Stimulated activated CD4-positive, alpha-beta T cell treated with anti-CD3 and anti-CD28 coated beads, Interleukin-4, amount 100 ng/mL, for 1 hour (primary cell): ENCODE measurements around the gene NUTM2D.
"Not testable (repeated sequence)": the region's sequence is repeated elsewhere in the genome, so short reads cannot be mapped to it uniquely, and the experiment has no call there.

ENCODE experiments used
- DNase-seq: peaks from one replicate; pipeline ENCODE4 v3.0.0-alpha.2; 2020

The NUTM2D gene, protein sequence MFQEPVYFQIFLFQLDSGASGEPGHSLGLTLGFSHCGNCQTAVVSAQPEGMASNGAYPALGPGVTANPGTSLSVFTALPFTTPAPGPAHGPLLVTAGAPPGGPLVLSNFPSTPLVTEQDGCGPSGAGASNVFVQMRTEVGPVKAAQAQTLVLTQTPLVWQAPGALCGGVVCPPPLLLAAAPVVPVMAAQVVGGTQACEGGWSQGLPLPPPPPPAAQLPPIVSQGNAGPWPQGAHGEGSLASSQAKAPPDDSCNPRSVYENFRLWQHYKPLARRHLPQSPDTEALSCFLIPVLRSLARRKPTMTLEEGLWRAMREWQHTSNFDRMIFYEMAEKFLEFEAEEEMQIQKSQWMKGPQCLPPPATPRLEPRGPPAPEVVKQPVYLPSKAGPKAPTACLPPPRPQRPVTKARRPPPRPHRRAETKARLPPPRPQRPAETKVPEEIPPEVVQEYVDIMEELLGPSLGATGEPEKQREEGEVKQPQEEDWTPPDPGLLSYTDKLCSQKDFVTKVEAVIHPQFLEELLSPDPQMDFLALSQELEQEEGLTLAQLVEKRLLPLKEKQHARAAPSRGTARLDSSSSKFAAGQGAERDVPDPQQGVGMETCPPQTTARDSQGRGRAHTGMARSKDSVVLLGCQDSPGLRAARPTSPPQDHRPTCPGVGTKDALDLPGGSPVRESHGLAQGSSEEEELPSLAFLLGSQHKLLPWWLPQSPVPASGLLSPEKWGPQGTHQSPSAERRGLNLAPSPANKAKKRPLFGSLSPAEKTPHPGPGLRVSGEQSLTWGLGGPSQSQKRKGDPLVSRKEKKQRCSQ

DNA sequence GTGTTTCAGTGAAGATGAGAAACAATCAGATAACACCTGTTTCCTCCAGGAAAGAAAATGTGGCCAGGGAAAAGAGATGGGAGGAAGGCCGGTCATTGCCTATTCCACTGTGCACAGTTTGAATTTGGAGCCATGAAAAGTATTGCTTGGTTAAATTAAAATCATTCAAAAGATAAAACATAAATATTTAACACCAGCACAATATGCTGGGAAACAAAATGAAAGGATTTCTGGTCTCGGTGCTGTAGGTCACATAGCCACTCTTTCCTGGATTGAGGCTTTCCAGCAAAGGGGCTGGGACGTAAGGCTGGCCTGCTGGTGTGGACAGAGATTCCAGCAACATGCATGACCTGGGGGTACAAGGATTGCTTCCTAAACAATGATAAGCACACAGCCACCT lies at the start of gene NUTM2D:
Gene NUTM2D, plus strand, starts transcription at position 301 of the 400 bp plus-strand sequence. CDS start 522 bp downstream, outside the sequence.
- DNase-seq: not testable (repeated sequence)

- DNase-seq: not testable (repeated sequence)
These were observed 48.8 kb upstream of the NUTM2D start for GRCh38 chr10:87308702-87309101.

DNA sequence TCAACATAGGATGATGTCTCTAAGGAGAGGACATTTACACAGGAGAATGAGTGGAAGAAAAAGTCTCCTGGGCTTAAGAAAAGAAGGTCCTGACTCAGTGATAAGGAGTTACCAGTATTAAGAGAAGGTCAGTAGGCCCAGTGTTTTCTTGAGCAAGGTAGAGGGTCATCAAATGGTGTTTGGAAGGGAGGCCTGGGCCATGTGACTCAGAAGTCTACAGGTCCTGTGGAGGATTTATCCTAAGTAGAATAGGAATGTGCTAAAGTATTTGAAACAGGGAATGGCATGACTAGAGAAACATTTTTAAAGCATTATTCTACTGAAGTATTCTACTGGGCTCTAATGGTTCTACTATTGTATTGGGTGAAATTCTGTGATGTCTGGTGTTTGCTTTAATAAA lies 47.9 kb upstream of the NUTM2D start:
- DNase-seq: not testable (repeated sequence)

DNA sequence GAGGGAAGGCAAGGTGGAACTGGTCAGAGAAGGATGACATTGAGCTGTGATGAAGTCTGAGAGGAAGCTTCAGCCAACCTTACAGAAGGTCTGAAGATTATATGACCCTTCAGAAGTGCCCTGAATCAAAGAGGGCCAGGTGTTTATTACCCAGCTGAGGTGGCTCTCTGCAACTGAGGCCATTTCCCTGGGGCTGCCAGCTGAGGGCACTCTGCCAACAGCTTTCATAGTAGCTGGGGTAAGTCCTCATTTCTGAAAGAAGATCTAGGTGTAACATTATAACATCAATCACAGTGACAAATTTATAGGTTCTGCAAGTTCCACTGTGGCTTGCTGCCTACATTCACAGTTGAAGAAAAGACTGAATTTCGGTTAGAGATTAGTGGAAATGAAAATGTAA lies 46.0 kb upstream of the NUTM2D start:
- not testable (repeated sequence) for DNase-seq

DNA sequence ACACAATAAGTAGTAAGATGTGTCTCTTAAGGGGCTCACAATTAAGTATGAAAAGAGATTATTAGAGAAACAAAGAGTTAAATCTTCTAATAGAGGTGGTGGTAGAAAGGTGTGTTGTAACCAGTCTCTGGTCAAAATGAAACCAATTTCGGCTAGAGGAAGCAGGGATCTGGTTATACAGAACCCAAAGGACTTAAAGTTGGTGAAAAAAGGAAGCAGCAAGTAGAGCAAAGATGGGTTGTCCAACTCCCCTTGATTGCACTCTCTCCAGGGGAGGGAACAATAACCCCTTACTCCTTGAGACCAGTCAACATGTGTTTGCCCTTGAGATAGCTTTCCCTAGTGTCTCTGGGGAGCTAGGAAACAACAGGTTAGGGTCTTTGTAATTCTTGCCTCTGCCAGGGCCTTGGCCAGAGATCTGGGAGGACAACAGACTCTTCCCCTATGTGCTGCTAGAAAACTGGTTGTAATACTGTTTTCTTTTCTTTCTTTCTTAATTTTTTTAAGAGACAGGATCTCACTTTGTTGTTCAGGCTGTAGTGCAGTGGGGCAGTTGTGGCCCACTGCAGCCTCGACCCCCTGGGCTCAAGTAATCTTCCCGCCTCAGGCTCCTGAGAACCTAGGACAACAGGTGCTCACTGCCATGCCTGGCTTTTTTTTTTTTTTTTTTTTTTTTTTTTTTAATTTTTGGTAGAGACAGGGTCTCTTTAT lies 43.7 kb upstream of the NUTM2D start:
- DNase-seq: not testable (repeated sequence)

- DNase-seq: not testable (repeated sequence)
These were observed 43.1 kb upstream of the NUTM2D start for GRCh38 chr10:87314360-87314973.

DNA sequence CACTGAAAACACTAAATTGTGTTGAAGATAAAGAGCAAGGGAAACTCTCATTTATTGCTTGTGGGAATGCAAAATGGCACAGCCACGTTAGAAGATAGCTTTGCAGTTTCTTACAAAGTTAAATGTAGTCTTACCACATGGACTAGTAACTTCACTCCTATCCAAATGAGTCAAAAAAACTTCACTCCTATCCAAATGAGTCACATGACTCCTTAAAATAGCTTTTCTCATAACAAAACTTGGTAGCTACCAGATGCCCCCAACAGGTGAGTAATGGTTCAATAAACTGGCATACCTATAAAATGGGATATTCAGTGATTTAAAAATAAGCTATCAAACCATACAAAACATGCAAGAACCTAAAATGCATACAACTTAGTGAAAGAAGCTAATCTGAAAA lies 36.0 kb upstream of the NUTM2D start:
- DNase-seq: not testable (repeated sequence)

- DNase-seq: not testable (repeated sequence)
These were observed 33.0 kb upstream of the NUTM2D start for GRCh38 chr10:87324559-87324958.

GRCh38 chr10:87327958-87328357 lies 29.6 kb upstream of the NUTM2D start:
- DNase-seq: not testable (repeated sequence)

GRCh38 chr10:87329131-87329530 lies 28.4 kb upstream of the NUTM2D start:
- not testable (repeated sequence) for DNase-seq

DNA sequence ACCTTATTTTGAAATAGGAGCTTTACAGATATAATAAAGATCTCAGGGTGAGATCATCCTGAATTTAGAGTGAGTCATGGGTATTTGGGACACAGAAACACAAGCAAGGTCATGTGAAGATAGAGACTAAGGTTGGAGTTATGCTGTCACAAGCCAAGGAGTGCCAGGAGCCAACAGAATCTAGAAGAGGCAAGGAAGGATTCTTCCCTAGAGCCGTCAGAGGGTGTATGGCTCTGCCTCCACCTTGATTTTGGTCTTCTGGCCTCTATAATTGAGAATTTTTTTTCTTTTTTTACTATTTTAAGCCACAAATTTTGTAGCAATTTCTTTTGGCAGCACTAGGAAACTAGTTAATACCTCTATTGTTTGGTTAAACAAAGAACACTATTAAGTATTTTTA lies 24.9 kb upstream of the NUTM2D start:
- not testable (repeated sequence) for DNase-seq

DNA sequence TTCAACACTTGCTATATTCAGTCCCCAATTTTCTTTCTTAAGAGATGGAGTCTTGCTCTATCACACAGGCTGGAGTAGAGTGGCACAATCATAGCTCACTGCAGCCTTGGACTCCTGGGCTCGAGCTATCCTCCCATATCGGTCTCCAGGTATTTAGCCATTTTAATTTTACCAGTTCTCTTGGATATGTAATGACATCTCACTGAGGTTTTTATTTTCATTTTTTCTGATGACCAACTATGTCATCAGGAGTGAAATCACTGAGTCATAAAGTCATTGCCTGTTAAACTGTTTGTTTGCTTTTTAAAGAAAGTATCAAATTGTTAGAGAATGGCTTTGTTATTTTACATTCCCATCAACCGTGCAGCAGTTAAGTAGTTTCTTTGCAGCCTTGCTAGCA lies 17.1 kb upstream of the NUTM2D start:
- DNase-seq: not testable (repeated sequence)

- DNase-seq: peak; percentile 8
These were observed 15.9 kb upstream of the NUTM2D start for GRCh38 chr10:87341546-87342142.

DNA sequence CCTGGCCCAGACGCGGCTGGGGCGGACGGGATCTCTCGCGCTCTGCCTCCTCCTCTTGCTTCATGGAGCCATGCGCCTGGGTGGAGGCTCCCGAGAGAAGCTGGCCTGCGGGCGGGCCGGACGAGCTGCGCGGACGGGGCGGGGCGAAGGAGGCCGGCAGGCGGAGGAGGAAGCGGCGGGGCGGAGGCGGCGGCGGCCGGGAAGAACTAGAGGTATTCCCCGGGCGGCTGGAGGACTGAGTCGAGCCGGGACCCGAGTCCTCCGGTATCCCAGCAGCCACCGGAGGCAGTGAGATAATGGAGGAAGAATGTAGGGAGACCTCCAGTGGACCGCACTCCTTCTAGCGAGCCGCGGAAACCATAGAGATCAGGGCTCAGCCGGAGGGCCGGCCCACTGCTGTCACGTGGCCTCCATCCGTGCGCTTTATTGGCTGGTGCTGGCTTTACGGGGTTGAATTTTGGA lies 15.3 kb upstream of the NUTM2D start:
- peak; percentile 77 for DNase-seq

DNA sequence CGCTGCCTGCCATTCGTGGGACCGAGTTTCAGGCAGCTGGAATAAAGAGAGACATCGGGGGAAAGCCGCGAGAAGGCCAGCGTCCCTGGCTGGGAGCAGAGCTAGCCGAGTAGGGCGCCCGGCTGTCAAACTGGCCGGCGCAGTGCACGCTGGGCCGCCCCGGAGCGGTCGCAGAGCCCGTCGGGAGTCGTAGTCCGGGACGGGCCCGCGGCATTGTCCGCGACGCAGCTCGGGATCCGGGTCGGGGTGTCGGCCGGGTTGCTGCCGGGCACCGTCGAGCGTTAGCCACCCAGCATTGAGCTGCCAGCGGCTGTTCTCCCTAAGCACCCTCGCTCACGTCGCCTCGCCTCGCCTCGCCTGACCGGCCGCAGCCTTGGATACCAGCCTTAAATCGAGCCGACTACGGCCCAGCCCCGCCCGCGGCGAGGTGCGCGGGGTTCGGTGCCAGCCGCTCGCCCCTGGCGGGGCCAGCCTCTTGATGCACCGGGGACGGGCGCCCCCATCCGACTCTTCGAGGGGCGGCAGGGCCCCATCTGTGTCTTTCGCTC lies 14.8 kb upstream of the NUTM2D start:
- peak; percentile 84 for DNase-seq

GRCh38 chr10:87345743-87346142 lies 11.8 kb upstream of the NUTM2D start:
- not testable (repeated sequence) for DNase-seq

DNA sequence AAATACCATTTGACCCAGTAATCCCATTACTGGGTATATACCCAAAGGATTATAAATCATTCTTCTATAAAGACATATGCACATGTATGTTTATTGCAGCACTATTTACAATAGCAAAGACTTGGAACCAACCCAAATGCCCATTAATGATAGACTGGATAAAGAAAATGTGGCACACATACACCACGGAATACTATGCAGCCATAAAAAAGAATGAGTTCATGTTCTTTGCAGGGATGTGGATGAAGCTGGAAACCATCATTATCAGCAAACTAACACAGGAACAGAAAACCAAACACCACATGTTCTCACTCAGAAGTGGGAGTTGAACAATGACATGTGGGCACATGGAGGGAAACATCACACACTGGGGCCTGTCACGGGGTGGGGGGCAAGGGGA lies 7.4 kb upstream of the NUTM2D start:
- not testable (repeated sequence) for DNase-seq

DNA sequence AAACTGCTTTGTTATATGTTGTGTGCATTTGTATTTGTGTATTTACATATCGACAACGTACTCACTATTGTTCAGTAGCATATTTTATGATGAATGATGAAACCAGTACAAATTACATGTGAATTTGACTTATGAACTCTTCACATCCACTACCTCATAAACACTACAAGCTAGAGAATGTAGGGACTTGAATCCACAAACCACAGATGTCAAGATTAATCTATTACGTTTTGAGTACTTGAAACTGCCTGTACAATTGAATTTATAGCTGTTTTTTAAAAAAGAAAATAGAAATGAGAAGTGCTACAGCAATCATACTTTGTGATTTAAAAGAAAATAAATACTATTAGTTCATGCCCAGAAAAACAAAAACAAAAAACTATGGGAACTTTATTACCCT lies 4.7 kb upstream of the NUTM2D start:
- not testable (repeated sequence) for DNase-seq

DNA sequence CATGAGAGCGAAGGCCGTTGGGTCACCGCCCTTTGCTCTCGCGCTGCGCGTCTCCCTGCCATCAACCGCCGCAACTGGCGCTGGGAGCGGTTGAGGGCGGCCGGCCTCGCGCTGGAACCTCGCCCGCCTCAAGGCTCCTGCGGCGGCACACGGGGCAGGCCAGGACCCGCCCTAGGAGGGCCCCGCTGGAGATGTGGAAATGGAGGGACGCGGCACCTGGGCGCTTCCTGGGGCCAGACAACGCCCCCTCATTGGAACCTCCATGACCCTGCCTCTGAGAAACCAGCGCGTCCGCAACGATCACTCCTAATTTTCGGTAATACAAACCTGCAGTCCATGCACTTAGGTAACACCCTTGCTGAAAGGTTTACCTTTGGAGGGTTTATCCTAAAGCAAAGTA lies 2.4 kb upstream of the NUTM2D start:
- not testable (repeated sequence) for DNase-seq

DNA sequence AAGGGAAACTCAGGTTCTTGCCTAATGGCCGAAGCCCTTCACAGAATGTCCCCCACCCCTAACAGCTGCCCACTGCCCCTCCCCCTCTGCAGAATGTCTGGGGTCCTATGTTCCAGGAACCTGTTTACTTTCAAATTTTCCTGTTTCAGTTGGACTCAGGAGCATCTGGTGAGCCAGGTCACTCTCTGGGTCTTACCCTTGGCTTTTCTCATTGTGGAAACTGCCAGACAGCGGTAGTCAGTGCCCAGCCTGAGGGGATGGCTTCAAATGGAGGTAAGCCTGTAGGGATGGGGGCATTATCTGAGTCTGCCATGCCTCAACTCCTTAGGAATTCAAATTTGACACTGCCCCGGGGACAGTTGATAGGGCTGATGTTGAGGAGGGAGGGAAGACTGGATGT lies 615 bp downstream of the NUTM2D start:
- DNase-seq: not testable (repeated sequence)

DNA sequence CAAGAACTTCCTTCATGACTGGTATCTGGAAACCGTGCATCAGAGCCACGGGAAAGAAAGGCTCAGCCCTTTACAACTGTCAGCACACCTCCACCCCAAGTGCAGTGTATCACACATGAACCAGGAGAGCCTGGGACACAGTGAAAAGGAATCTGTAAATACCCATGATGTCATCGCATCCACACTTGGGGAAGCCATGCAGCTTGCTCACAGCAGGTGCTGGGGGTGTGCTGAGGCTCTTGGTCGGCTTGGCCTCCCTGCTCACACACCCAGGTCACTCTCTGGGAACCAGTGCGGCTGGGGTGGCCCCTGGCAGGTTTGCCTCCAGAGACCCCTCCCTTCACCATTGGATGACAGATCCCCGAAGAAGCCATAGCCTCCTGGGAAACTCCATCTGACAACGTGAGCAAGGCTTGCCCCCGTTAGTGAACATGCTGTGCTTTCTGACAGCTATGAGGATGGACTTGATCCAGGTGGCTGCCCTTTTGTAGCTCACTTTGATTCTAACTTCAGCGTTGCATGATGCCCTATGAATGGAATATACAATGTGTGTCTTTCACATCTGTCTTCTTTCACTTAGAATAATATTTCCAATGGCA lies 12.1 kb downstream of the NUTM2D start:
- not testable (repeated sequence) for DNase-seq
